K562 (cell line): ENCODE measurements around the gene ACBD3. TPM values are rescaled to one million over a fixed set of nuclear protein-coding genes. Genes with fewer than 3 reads are reported as not detected.

ENCODE experiments used
- CCNT2 ChIP-seq: IDR thresholded peaks from 2 replicates; pipeline ENCODE4 v1.6.1; 2011; ENCODE audit warnings: borderline replicate concordance, low read depth, mild to moderate bottlenecking, moderate library complexity, mixed read lengths, low read length; ENCODE audit not compliant: insufficient read length; ENCODE audit errors: extremely low read depth
- COPS2 ChIP-seq: fragments of 450-650 bp; conservative IDR thresholded peaks from 2 replicates; pipeline ENCODE4 v1.6.1; 2016; ENCODE audit warnings: mild to moderate bottlenecking, moderate library complexity
- EGR1 ChIP-seq: fragments of 450-650 bp; conservative IDR thresholded peaks from 2 replicates; pipeline ENCODE4 v1.6.1; 2017; ENCODE audit warnings: mild to moderate bottlenecking
- EP400 ChIP-seq: fragments of 450-650 bp; IDR thresholded peaks from 2 replicates; pipeline ENCODE4 v1.6.1; 2017; ENCODE audit warnings: antibody characterized with exemption, mild to moderate bottlenecking, moderate library complexity
- FOXA3 ChIP-seq, 2 experiments: fragments of 450-650 bp in 1 of 2; sonication (generic) in 1 of 2; formaldehyde crosslinking; IDR thresholded peaks in 1 of 2; conservative IDR thresholded peaks in 1 of 2; 2 replicates each; pipeline versions ENCODE4 v1.4.0 to v1.8.0; 2020 to 2022; ENCODE audit warnings: mild to moderate bottlenecking in 2 of 2, missing genetic modification reagents in 1 of 2
- HLTF ChIP-seq: fragments of 450-650 bp; IDR thresholded peaks from 2 replicates; pipeline ENCODE4 v1.6.1; 2016
- KDM2B ChIP-seq: fragments of 250-450 bp; sonication (Bioruptor Pico); IDR thresholded peaks from 2 replicates; pipeline ENCODE4 v1.8.0; 2021; ENCODE audit warnings: mild to moderate bottlenecking, moderate library complexity
- PPARD ChIP-seq: fragments of 250-450 bp; sonication (Bioruptor Pico); IDR thresholded peaks from 2 replicates; pipeline ENCODE4 v1.8.0; 2022; ENCODE audit warnings: inconsistent platforms, mild to moderate bottlenecking, moderate library complexity
- SMARCC2 ChIP-seq: fragments of 450-650 bp; IDR thresholded peaks from 2 replicates; pipeline ENCODE4 v1.6.1; 2017; ENCODE audit warnings: antibody characterized with exemption, moderate library complexity, mild to moderate bottlenecking, low read depth
- SRSF1 ChIP-seq: fragments of 200-400 bp; formaldehyde crosslinking; IDR thresholded peaks from 2 replicates; pipeline ENCODE4 v1.6.1; 2017; ENCODE audit warnings: mild to moderate bottlenecking, low read depth, low read length, moderate library complexity
- ZKSCAN3 ChIP-seq: fragments of 250-450 bp; sonication (Bioruptor Pico); IDR thresholded peaks from 2 replicates; pipeline ENCODE4 v1.4.0; 2020
- ZNF143 ChIP-seq: sonication (generic); formaldehyde crosslinking; IDR thresholded peaks from 2 replicates; pipeline ENCODE4 v1.9.0; 2022; ENCODE audit warnings: mild to moderate bottlenecking, missing genetic modification reagents
- ZNF324 ChIP-seq: fragments of 250-450 bp; sonication (Bioruptor Pico); IDR thresholded peaks from 2 replicates; pipeline ENCODE4 v1.4.0; 2020; ENCODE audit warnings: mild to moderate bottlenecking
- polyA plus RNA-seq, 8 experiments: library from polyadenylated mRNA; depleted of rRNA in 4 of 8; stranded (reverse) in 5 of 8; unstranded in 3 of 8; fragments of >200 nt; fragmentation: Nextera tagmentation in 2 of 8; fragmentation: Illumina TruSeq in 1 of 8; extraction: Ambion mirVana in 2 of 8; extraction: Trizol in 1 of 8; gene quantifications; 2 replicates each; pipeline versions ENCODE4 v1.2.1 to v1.2.3, GENCODE V29; 2011 to 2014; ENCODE audit warnings: inconsistent platforms in 1 of 8, missing spikeins in 1 of 8
- total RNA-seq, 7 experiments: library from RNA; depleted of rRNA in 6 of 7; stranded (reverse); fragments of >200 nt in 6 of 7; fragmentation: Illumina TruSeq in 2 of 7; extraction: Trizol in 2 of 7; gene quantifications; 2 replicates each; pipeline versions ENCODE4 v1.2.1 to v1.2.3, GENCODE V29; 2011 to 2021; ENCODE audit warnings: low replicate concordance in 1 of 7
- TF ChIP-seq, protein P1 (sequence below): fragments of 450-650 bp; IDR thresholded peaks from 2 replicates; pipeline ENCODE4 v1.6.1; 2014; ENCODE audit warnings: low read depth, mild to moderate bottlenecking, moderate library complexity, borderline replicate concordance
- TF ChIP-seq, protein P2 (sequence below): fragments of 450-650 bp; IDR thresholded peaks from 2 replicates; pipeline ENCODE4 v1.6.1; 2016; ENCODE audit warnings: low read depth, mild to moderate bottlenecking, moderate library complexity
- TF ChIP-seq, protein P3 (sequence below): sonication (generic); formaldehyde crosslinking; IDR thresholded peaks from 2 replicates; pipeline ENCODE4 v1.8.0; 2022; ENCODE audit warnings: missing genetic modification reagents, mild to moderate bottlenecking, borderline replicate concordance
- TF ChIP-seq, protein P4 (sequence below): sonication (generic); formaldehyde crosslinking; IDR thresholded peaks from 2 replicates; pipeline ENCODE4 v1.8.1; 2023; ENCODE audit warnings: mild to moderate bottlenecking, missing genetic modification reagents
- TF ChIP-seq, protein P5 (sequence below): fragments of 250-450 bp; sonication (Bioruptor Pico); IDR thresholded peaks from 2 replicates; pipeline ENCODE4 v1.9.0; 2021; ENCODE audit warnings: mild to moderate bottlenecking
- TF ChIP-seq, protein P6 (sequence below): fragments of 450-650 bp; IDR thresholded peaks from 2 replicates; pipeline ENCODE4 v1.6.1; 2016; ENCODE audit warnings: antibody characterized with exemption

Gene ACBD3
- total and polyA plus RNA-seq, 9 of the 15 experiments (the other 6 are each of a cell fraction or from before 2014, with no cell fraction given) = 11.1 to 36.7 (median 26.9) TPM

DNA sequence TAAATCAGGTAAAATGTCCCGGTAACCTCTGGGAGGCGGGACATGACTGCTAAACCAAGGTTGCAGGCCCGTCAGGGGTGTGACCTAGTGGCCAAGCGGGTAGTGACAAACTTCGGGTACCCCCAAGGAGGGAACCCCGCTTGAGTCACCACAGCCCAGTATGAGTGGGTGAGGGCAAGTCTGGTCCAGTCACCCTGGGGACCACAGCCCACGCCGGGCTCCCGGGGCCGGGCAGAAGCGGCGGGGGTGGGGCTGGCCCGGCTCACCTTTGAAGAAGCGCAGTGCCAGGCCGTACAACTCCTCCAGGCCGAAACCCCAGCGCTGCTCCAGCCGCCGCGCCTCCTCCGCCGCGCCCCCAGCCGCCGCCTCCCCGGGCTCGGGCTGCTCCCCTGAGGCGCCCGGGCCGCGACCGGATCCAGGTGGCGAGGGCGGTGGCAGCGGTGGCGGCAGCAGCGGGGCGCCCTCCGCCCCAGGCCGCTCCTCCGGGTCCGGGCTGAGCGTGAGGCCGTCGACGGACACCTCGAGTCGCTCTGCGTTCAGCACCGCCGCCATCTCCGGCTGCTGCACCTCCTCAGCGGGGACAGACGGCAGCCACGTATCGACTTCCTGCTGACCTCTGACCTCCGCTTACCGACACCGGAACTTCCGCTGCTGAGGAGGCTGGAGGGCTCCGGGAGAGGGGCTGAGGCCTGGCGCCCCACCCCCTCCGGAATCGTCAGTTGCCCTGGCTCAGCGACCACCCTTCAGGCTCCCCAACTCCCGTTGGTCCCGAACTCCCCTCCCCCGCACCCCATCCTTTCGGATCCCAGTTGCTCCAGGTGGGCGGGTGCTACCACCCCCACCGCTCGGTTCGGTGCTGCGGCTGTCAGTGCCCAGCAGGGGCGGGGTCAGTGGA is at the start of gene ACBD3 (continued):
- TF ChIP-seq SMARCC2 (no peak), KDM2B (CRISPR knock-in tag) (no peak), EGR1 (peak; percentile 86), PPARD (CRISPR knock-in tag) (no peak), COPS2 (no peak), ZKSCAN3 (CRISPR knock-in tag) (no peak), ZNF324 (CRISPR knock-in tag) (no peak), SRSF1 (no peak), FOXA3 (CRISPR knock-in tag; conservative IDR thresholded peaks at IDR 0.05 in 1 of 2, IDR thresholded peaks at IDR 0.05 in 1 of 2) (peak in 1 of 2 experiments; percentile 53; a peak in 1 of 4 replicates), EP400 (peak; percentile 99), CCNT2 (peak; percentile 76), ZNF143 (CRISPR knock-in tag) (no peak), HLTF (no peak)
- TF ChIP-seq, protein P1, sequence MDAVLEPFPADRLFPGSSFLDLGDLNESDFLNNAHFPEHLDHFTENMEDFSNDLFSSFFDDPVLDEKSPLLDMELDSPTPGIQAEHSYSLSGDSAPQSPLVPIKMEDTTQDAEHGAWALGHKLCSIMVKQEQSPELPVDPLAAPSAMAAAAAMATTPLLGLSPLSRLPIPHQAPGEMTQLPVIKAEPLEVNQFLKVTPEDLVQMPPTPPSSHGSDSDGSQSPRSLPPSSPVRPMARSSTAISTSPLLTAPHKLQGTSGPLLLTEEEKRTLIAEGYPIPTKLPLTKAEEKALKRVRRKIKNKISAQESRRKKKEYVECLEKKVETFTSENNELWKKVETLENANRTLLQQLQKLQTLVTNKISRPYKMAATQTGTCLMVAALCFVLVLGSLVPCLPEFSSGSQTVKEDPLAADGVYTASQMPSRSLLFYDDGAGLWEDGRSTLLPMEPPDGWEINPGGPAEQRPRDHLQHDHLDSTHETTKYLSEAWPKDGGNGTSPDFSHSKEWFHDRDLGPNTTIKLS = peak; percentile 100
- TF ChIP-seq, protein P2, sequence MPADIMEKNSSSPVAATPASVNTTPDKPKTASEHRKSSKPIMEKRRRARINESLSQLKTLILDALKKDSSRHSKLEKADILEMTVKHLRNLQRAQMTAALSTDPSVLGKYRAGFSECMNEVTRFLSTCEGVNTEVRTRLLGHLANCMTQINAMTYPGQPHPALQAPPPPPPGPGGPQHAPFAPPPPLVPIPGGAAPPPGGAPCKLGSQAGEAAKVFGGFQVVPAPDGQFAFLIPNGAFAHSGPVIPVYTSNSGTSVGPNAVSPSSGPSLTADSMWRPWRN = no peak
- TF ChIP-seq, protein P3, sequence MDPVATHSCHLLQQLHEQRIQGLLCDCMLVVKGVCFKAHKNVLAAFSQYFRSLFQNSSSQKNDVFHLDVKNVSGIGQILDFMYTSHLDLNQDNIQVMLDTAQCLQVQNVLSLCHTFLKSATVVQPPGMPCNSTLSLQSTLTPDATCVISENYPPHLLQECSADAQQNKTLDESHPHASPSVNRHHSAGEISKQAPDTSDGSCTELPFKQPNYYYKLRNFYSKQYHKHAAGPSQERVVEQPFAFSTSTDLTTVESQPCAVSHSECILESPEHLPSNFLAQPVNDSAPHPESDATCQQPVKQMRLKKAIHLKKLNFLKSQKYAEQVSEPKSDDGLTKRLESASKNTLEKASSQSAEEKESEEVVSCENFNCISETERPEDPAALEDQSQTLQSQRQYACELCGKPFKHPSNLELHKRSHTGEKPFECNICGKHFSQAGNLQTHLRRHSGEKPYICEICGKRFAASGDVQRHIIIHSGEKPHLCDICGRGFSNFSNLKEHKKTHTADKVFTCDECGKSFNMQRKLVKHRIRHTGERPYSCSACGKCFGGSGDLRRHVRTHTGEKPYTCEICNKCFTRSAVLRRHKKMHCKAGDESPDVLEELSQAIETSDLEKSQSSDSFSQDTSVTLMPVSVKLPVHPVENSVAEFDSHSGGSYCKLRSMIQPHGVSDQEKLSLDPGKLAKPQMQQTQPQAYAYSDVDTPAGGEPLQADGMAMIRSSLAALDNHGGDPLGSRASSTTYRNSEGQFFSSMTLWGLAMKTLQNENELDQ = no peak
- TF ChIP-seq, protein P4, sequence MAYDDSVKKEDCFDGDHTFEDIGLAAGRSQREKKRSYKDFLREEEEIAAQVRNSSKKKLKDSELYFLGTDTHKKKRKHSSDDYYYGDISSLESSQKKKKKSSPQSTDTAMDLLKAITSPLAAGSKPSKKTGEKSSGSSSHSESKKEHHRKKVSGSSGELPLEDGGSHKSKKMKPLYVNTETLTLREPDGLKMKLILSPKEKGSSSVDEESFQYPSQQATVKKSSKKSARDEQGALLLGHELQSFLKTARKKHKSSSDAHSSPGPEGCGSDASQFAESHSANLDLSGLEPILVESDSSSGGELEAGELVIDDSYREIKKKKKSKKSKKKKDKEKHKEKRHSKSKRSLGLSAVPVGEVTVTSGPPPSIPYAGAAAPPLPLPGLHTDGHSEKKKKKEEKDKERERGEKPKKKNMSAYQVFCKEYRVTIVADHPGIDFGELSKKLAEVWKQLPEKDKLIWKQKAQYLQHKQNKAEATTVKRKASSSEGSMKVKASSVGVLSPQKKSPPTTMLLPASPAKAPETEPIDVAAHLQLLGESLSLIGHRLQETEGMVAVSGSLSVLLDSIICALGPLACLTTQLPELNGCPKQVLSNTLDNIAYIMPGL = peak; percentile 87; the same call in 1 of the 2 replicates
- TF ChIP-seq, protein P5, sequence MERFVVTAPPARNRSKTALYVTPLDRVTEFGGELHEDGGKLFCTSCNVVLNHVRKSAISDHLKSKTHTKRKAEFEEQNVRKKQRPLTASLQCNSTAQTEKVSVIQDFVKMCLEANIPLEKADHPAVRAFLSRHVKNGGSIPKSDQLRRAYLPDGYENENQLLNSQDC (CRISPR knock-in tag) = 0 out of 2 replicates have a peak, but pooled peaks have one; percentile 23
- TF ChIP-seq, protein P6, sequence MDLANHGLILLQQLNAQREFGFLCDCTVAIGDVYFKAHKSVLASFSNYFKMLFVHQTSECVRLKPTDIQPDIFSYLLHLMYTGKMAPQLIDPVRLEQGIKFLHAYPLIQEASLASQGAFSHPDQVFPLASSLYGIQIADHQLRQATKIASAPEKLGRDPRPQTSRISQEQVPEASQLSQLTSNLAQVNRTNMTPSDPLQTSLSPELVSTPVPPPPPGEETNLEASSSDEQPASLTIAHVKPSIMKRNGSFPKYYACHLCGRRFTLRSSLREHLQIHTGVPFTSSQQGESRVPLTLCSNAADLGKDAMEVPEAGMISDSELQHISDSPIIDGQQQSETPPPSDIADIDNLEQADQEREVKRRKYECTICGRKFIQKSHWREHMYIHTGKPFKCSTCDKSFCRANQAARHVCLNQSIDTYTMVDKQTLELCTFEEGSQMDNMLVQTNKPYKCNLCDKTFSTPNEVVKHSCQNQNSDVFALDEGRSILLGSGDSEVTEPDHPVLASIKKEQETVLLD = peak; percentile 87
